G401.6 (cell line): ENCODE data around the gene KCNN3.
"Not testable (repeated sequence)": the region's sequence is repeated elsewhere in the genome, so short reads cannot be mapped to it uniquely, and the experiment has no call there.

ENCODE experiments used
- FAIRE-seq: peaks from 2 replicates; lab custom pipeline; 2012; peaks lifted over from hg19 to GRCh38; lab: Jason Lieb, UNC

The KCNN3 gene

GRCh38 chr1:154698320-154699096, 171.6 kb downstream of the KCNN3 start:
- FAIRE-seq, result no peak

- FAIRE-seq, result no peak
Observed at GRCh38 chr1:154697710-154698109, 172.4 kb downstream of the KCNN3 start.

GRCh38 chr1:154696456-154696855, 173.6 kb downstream of the KCNN3 start:
- no peak for FAIRE-seq

GRCh38 chr1:154695985-154696384, 174.1 kb downstream of the KCNN3 start:
- FAIRE-seq, result no peak

GRCh38 chr1:154694995-154695394, 175.1 kb downstream of the KCNN3 start:
- no peak for FAIRE-seq

GRCh38 chr1:154689083-154689482, 181.0 kb downstream of the KCNN3 start:
- FAIRE-seq, result no peak

GRCh38 chr1:154686507-154686906, 183.6 kb downstream of the KCNN3 start:
- no peak for FAIRE-seq

- no peak for FAIRE-seq
Observed at GRCh38 chr1:154683820-154684219, 186.3 kb downstream of the KCNN3 start.

GRCh38 chr1:154682254-154682653, 187.8 kb downstream of the KCNN3 start:
- FAIRE-seq, result no peak

- not testable (repeated sequence) for FAIRE-seq
Observed at GRCh38 chr1:154677844-154678243, 192.2 kb downstream of the KCNN3 start.

- not testable (repeated sequence) for FAIRE-seq
Observed at GRCh38 chr1:154676847-154677246, 193.2 kb downstream of the KCNN3 start.

- not testable (repeated sequence) for FAIRE-seq
Observed at GRCh38 chr1:154674456-154674855, 195.6 kb downstream of the KCNN3 start.

- FAIRE-seq, result not testable (repeated sequence)
Observed at GRCh38 chr1:154672245-154672644, 197.8 kb downstream of the KCNN3 start.

- not testable (repeated sequence) for FAIRE-seq
Observed at GRCh38 chr1:154671412-154671811, 198.7 kb downstream of the KCNN3 start.

- FAIRE-seq, result not testable (repeated sequence)
Observed at GRCh38 chr1:154670310-154671270, 199.5 kb downstream of the KCNN3 start.

GRCh38 chr1:154669464-154670282, 200.4 kb downstream of the KCNN3 start:
- no peak for FAIRE-seq

GRCh38 chr1:154666051-154666790, 203.9 kb downstream of the KCNN3 start:
- FAIRE-seq, result no peak

- no peak for FAIRE-seq
Observed at GRCh38 chr1:154664331-154665002, 205.6 kb downstream of the KCNN3 start.

GRCh38 chr1:154663471-154664060, 206.5 kb downstream of the KCNN3 start:
- no peak for FAIRE-seq

GRCh38 chr1:154661110-154661509, 209.0 kb downstream of the KCNN3 start:
- FAIRE-seq, result no peak
